ENCODE measurements around the gene SLC27A4.

- TF ChIP-seq TBL1XR1 (IDR thresholded peaks at IDR 0.05; ENCODE audit: borderline replicate concordance, low read length, partially characterized antibody): no peak
- no peak for TF ChIP-seq EZH2 (conservative IDR thresholded peaks at IDR 0.05; ENCODE audit: low read depth, low read length)
- TF ChIP-seq KAT2B (IDR thresholded peaks at IDR 0.05; ENCODE audit: borderline replicate concordance, low read depth, low read length): no peak
- TF ChIP-seq ZNF230 (CRISPR knock-in tag; IDR thresholded peaks at IDR 0.05): no peak
- TF ChIP-seq, protein P1, sequence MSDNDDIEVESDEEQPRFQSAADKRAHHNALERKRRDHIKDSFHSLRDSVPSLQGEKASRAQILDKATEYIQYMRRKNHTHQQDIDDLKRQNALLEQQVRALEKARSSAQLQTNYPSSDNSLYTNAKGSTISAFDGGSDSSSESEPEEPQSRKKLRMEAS (IDR thresholded peaks at IDR 0.05): no peak
- TF ChIP-seq ZEB1 (IDR thresholded peaks at IDR 0.05; ENCODE audit: insufficient replicate concordance, low read depth): no peak
Measured at GRCh38 chr9:128388150-128388549, 47.8 kb downstream of the SLC27A4 start.
